ENCODE measurements around the gene DLGAP1.
"Not testable (repeated sequence)": the region's sequence is repeated elsewhere in the genome, so short reads cannot be mapped to it uniquely, and the experiment has no call there.

Gene DLGAP1

GRCh38 chr18:4384932-4385331, 70.2 kb downstream of the DLGAP1 start:
- DNase-seq = no peak

DNA sequence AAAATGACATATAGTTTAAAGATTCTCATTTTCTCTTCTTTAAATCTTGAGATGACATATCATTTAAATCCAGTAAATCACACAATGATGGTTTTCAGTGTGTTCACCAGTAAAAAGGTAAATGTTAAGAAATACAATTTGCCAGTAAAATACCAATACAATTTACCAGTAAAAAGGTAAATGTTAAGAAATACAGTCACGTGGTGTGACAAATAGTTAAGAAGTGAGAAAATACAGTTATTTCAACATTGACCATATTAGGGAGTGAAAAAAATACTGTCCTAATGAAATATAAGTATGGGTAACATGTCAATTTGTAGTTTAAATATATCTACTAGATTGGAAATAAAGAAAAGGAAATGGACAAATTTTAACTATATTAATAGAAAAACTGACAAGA, 80.5 kb downstream of the DLGAP1 start:
- DNase-seq = no peak

DNA sequence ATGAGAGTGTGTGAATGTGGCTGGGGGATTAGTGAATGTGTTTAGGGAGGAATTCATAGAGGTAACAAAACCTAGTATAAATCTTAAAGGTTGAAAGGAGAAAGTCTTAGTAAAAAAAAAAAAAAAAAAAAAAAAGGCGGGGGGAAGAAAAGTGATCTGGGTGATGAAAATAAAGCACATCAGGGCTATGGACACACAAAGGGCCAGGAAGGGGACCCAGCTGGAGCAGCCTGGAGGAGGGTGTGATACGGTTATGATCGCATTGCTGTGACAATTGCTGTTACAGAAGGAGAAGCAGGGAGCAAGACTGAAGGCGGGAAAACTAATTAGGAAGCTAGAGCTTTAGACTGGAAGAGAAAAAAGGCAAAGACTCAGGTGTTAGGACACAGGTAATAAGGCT, 85.4 kb downstream of the DLGAP1 start:
- no peak for DNase-seq

GRCh38 chr18:4360221-4360715, 94.8 kb downstream of the DLGAP1 start:
- DNase-seq = no peak

GRCh38 chr18:4358618-4359017, 96.5 kb downstream of the DLGAP1 start:
- DNase-seq = no peak

- no peak for DNase-seq
Measured at GRCh38 chr18:4357579-4357978, 97.5 kb downstream of the DLGAP1 start.

DNA sequence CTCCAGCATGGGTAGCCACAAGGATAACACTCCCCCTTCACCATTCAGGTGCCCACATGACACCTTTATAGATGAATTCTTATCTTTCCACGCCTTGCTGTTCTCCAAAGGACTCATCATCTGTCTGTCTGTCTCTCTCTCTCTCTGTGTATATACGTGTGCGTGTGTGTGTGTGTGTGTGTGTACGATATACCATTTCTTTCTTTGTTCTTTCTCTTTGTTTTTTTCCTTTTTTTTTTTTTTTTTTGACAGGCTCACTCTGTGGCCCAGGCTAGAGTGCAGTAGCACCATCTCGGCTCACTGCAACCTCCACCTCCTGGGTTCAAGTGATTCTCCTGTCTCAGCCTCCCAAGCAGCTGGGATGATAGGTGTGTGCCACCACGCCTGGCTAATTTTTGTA, 98.2 kb downstream of the DLGAP1 start:
- DNase-seq = no peak

DNA sequence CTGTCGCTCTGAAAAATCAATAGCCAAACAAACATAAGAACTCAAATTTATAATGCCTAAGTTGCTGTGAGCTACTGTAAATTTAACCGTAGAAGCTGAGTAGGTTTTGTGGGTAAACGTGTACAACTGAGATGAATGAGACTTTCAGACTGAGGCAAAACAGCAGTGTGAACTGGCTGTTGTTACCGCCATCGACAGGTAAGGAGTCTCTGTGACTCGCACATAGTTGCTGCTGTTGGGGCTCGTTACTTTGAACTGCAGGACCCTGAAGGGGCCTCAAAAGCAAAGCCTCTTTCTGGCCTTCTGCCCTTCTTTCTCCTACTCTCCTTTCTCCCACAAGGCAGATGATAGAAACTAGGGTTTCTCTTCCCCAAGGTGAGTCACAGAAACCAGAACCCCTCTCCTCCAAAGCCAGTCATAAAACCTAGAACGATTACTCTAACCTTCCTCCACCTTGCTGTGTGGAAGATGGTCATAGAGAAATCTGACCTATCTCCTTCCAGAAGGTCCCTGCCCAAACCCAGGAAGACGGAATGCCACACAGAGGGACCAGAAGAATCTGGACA, 101.2 kb downstream of the DLGAP1 start:
- DNase-seq = no peak

- DNase-seq = peak; percentile 25
Measured at GRCh38 chr18:4352746-4353551, 102.2 kb downstream of the DLGAP1 start.

DNA sequence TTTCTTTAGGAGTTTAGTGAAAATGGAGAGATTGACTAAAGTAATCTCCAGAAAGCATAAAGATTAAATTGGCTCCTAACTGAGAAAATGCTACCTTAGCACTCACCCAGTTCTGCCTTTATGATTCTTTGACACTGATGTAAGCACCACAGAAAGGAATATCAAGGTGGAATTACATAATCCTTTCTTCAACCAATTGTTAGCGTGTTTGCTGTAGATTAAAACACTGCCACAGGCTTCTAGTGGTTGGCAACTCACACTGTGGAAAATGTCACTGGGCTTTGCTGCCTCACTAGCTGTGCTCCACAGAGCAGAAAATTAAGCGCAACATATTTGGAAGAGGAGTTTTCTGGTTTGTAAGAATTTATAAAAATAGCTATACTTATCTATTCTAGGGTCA, 104.1 kb downstream of the DLGAP1 start:
- DNase-seq = no peak

- no peak for DNase-seq
Measured at GRCh38 chr18:4335386-4335785, 119.7 kb downstream of the DLGAP1 start.

GRCh38 chr18:4333043-4333442, 122.1 kb downstream of the DLGAP1 start:
- DNase-seq = no peak

DNA sequence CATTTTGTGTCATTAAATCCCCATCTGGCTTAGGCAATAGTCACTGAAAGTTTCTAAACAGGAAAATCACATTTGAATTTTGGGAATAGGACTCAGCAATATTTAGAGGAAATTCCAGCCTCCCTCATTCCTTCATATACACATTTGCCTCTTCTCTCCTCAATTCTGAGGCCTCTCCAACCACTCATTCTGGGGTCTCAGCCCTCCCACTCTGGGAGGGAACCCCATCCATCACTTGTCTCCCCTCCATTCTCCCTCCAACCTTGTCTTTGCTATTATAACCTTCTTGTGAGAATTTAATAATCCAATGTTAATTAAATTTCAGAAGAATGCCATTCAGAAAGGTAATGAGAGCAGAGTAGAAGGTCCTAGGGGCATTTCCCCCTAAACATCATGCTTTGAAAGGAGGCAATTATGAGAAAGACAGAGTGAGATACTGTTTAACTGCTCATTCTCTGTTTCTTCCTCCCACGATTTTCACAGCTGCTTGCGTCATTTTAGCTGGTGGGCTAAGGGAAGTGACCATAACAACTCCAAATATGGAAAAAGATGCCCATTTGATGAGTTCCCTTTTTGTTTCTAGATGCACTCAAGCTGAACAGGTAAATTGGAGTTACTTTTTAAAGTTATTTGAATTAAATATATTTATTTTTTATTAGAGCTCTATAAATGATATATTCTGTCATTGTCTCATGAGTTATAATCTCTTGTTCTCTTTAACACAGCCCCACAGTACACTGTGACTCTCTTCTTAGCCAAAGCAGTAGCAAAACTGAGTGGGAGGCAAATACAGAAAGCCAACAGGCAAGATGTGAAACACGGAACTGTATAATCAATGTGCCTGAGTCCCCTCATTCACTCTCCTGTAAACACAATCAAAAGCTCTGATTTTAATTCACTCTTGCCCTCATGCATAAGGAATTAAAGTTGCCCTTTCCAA, 135.1 kb downstream of the DLGAP1 start:
- no peak for DNase-seq

DNA sequence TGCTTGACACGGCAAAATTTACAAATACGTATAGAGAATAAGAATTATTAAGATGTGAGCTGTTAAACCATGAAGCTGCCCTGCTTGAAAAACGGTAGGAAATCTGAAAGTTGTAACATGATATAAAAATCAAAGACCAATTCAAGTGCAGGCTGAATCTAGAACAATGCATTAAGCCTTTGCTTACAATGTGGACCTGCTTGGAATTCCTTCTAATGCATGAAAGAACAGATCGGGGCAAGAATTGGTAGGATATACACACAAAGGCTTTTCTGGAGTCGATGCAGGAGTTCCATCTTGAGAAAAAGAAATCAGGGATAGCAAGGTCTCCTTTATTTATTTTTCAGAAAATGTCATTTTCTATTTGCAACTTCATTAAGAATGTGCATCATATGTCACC, 136.8 kb downstream of the DLGAP1 start:
- DNase-seq = no peak

- not testable (repeated sequence) for DNase-seq
Measured at GRCh38 chr18:4311945-4312344, 143.2 kb downstream of the DLGAP1 start.

DNA sequence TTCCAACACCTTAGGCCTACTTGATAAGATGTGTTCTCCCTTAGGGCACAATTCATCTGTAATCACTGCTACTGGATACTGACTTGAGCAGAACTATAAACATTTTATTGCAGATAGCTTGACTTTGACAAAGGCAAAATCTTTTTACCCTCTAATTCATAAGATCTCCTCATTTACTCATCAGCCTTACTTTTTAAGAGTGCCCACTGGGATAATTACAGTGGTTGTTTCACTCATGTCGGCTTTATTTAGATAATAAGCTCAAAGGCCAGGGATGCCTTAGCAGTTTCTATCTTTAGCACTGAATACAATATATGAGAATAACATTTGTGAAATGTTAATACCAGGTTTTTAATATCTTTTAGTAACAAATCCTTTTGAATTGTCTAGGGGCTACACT, 144.0 kb downstream of the DLGAP1 start:
- no peak for DNase-seq

DNA sequence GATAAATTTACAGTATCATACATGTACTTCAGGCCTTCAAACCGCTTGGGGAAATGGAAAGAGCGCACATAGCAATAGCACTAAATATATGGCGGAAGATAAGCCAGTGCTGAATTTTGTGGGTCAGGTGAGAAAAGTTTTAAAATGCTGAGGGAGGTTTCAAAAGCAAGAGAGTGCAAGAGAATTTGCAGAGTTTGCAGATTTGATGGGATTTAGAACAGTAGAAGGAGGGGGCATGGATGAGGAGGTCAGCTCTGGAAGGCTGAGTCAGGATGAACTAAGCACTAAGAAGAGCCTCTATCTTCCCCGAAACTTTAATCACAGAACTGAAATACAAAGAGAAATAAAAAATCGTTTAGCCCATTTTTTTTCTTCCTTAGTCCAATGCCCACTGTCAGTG, 145.9 kb downstream of the DLGAP1 start:
- DNase-seq = no peak

- DNase-seq = no peak
Measured at GRCh38 chr18:4308576-4308975, 146.5 kb downstream of the DLGAP1 start.

DNA sequence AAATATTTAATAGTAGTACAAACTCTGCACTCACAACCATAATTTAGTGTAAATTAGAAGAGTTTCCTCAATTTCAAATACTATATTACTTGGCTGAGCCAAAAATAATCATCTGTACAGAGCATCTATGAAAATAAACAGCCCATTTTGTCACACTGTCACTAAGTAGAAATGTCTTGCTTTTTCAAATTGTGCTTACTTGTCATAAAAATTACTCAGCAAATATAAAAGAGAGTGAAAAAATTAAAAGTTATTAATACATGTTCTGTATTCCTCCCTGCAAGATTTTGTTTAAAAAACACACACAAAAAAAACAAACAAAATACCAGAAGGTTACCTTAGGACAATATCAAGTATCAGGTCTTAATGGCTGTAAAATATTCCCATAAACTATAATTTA, 155.7 kb downstream of the DLGAP1 start:
- DNase-seq = no peak

GRCh38 chr18:4293337-4293736, 161.8 kb downstream of the DLGAP1 start:
- DNase-seq = no peak

GRCh38 chr18:4292696-4293095, 162.4 kb downstream of the DLGAP1 start:
- no peak for DNase-seq

DNA sequence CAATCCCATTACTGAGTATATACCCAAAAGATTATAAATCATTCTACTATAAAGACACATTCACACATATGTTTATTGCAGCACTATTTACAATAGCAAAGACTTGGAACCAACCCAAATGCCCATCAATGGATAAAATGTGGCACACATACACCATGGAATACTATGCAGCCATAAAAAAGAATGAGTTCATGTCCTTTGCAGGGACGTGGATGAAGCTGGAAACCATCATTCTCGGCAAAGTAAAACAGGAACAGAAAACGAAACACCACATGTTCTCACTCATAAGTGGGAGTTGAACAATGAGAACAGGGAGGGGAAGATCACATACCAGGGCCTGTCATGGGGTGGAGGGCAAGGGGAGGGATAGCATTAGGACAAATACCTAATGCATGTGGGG, 167.8 kb downstream of the DLGAP1 start:
- DNase-seq = not testable (repeated sequence)

DNA sequence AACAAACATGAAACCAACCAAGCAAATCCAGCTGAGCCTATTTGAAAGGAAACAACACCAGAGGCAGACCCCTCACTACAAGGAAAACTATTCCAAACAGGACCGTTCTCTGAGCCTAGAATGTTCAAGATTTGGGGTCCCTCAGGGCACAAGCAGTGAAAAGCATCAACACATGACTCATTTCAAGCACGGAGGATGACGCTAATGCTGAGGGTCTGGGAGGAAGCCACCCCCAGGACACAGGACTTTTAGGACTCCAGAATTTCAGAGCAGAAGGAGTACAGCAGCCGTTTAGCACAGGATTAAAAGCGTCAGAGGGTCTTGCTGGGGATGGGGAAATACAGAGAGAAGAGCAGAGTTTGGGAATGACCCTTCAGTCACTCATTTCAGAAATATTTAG, 168.9 kb downstream of the DLGAP1 start:
- no peak for DNase-seq

GRCh38 chr18:4285525-4285924, 169.6 kb downstream of the DLGAP1 start:
- no peak for DNase-seq

All from DMS79 (cell line).